Colonic mucosa (tissue), 4 donors: ENCODE results near the gene HMGN4. TPM values are rescaled to one million over a fixed set of nuclear protein-coding genes. Genes with fewer than 3 reads are reported as not detected.

Source experiments
- DNase-seq: peaks from one replicate; pipeline ENCODE4 v3.0.0-alpha.2; 2020
- H3K27ac ChIP-seq: fragments of 200-600 bp; one replicate; pipeline ENCODE4 v1.8.0; 2021
- H3K27me3 ChIP-seq: fragments of 200-600 bp; one replicate; pipeline ENCODE4 v1.8.0; 2021
- H3K36me3 ChIP-seq: fragments of 200-600 bp; one replicate; pipeline ENCODE4 v1.8.0; 2021
- H3K4me1 ChIP-seq: fragments of 200-600 bp; one replicate; pipeline ENCODE4 v1.8.0; 2021; ENCODE audit warnings: mild to moderate bottlenecking
- H3K4me3 ChIP-seq: fragments of 200-600 bp; one replicate; pipeline ENCODE4 v1.8.0; 2021
- H3K9ac ChIP-seq, 2 donors: one replicate each; pipeline ENCODE4 v1.7.0; 2013; ENCODE audit warnings: control low read depth in 2 of 2, low read depth in 2 of 2, low read length in 2 of 2
- H3K9me3 ChIP-seq: fragments of 200-600 bp; one replicate; pipeline ENCODE4 v1.8.0; 2021
- CTCF ChIP-seq: fragments of 200-600 bp; IDR thresholded peaks from one replicate; pipeline ENCODE4 v1.8.0; 2022; ENCODE audit warnings: antibody characterized with exemption, mild to moderate bottlenecking
- intact Hi-C: fragments of 100-400 bp; cut with DNase I; formaldehyde crosslinking; loops from one replicate; pipeline ENCODE4 v1.14.1; 2022
- total RNA-seq, 2 donors: library from RNA; stranded (reverse); fragmentation: NEBNext Ultra II Directional in 1 of 2; extraction: Animal tissue kit (Norgen Biotek cat#: 25700) in 1 of 2; gene quantifications; one replicate each; pipeline ENCODE4 v1.2.1, GENCODE V29; 2021
- donor health status: healthy.
- donor health status: DM: no; HTN: no; CAD: no.
- donor health status: DM: no; HTN: no; CAD: no.

Gene HMGN4
- total RNA-seq, 2 donors from 2014 or later = 40.6 to 56.0 TPM

GRCh38 chr6:26533532-26533931 is 4.6 kb upstream of the HMGN4 start:
- Histone ChIP-seq H3K27me3 (no peaks in the 10 kb centered on the region), H3K4me1 (peaks cover 4% of the 10 kb centered on the region), H3K27ac (peak overlapping the region; percentile 53), H3K4me3 (peak overlapping the region; percentile 53), H3K9ac (peak overlapping the region in 1 of 2 donors; percentile 66), H3K36me3 (no peaks in the 10 kb centered on the region), H3K9me3 (no peaks in the 10 kb centered on the region)
- TF ChIP-seq CTCF = no peak
- no peak for DNase-seq
- intact Hi-C loops = no loop called here

DNA sequence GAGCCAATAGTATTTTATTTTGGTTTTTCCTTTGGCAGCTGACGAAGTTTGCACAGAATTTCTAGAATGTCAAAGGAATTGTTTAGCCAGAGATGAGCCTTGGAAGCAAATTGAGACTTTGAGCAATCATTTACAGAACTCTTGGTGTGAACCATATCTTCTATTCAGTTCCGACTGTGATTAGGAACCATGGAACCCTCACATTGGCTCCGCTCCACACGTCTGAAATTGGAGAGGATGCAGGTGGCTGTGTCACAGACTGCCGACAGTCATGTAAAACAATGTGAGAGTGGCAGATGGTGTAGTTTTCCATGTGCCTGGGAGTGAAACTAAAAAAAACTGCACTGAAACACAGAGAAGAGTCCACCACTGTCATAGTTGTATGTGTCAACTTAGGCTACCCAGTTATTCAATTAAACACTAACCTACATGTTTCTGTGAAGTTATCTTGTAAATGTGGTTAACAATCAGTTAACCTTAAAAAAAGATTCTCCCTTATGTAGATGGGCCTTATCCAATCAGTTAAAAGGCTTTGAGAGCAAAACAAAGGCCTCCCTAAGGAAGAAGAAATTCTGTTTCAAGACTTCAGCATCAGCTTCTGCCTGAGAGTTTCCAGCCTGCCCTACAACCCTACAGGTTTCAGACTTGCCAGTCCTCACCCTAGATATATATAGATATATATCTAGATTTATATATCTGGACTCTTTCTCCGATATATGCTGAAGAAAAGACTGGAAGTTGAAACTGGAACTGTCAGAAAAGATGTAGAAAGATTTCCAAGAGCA is 3.3 kb upstream of the HMGN4 start:
- intact Hi-C loops = no loop called here
- TF ChIP-seq CTCF = no peak
- no peaks in the 10 kb centered on the region for H3K36me3 ChIP-seq
- no peak overlapping the region for H3K27ac ChIP-seq
- H3K9ac ChIP-seq = no peak overlapping the region
- H3K27me3 ChIP-seq = no peaks in the 10 kb centered on the region
- H3K4me1 ChIP-seq = peaks cover 12% of the 10 kb centered on the region
- no peaks in the 10 kb centered on the region for H3K9me3 ChIP-seq
- no peak overlapping the region for H3K4me3 ChIP-seq
- DNase-seq = no peak

GRCh38 chr6:26536571-26537159 is 1.5 kb upstream of the HMGN4 start:
- Histone ChIP-seq H3K27ac (peak overlapping the region; percentile 93), H3K9ac (peak overlapping the region; percentile 72 to 94), H3K27me3 (no peaks in the 10 kb centered on the region), H3K4me1 (peaks cover 12% of the 10 kb centered on the region), H3K9me3 (no peaks in the 10 kb centered on the region), H3K36me3 (no peaks in the 10 kb centered on the region), H3K4me3 (peak overlapping the region; percentile 77)
- TF ChIP-seq CTCF = no peak
- intact Hi-C loops = no loop called here
- DNase-seq = peak; percentile 32

DNA sequence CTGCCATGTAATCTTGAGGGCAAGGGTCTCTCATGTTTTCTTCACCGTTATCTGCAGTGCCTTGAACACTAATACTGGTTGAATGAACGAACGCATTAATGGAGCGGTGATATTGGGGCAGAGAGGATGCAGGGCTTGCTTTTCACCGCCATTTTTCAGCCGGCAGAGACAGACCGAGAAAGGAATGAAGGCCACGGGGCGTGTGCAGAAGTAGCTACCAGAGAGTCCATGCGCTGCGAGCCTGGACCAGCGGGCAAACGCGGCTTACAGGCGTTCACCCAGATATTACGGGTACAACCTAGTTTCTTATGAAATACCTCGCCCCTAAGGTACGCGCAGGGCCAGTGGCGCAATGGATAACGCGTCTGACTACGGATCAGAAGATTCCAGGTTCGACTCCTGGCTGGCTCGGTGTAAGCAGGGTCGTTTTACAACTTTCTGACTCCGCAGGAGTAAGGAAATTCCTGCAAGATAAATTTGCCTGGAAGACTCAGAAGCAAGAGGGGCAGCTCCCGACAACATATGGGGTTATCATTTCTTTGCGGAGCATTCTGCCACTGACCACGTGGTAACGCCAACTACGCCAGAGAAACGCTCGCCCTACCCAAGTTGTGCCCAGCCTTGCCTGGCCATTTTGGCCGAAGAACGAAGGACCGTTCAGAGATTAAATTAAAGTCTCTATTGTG is 863 bp upstream of the HMGN4 start:
- Histone ChIP-seq H3K9me3 (no peaks in the 10 kb centered on the region), H3K4me1 (peaks cover 12% of the 10 kb centered on the region), H3K27me3 (no peaks in the 10 kb centered on the region), H3K36me3 (no peaks in the 10 kb centered on the region), H3K4me3 (peak overlapping the region; percentile 77), H3K9ac (peak overlapping the region; percentile 72 to 94), H3K27ac (peak overlapping the region; percentile 93)
- TF ChIP-seq CTCF = no peak
- DNase-seq = peak; percentile 94
- intact Hi-C loops = no loop called here

DNA sequence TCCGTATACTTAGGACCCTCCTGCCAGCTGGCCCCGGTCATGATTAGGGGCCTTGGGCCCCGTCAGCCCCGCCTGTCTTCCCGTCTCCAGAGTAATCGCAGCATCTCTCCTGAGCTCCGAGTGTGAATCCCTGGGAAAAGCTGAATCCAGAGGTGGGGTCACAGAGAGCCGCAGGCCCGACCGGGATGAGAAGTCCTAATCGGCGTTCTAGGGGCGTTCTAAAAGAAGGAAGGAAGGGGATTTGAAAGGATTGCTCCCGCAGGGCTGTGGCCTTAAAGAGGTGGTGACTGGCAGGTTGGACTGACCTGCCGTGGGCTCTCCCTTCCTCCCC is 371 bp downstream of the HMGN4 start:
- no peak for DNase-seq
- Histone ChIP-seq H3K27me3 (no peaks in the 10 kb centered on the region), H3K9ac (peak overlapping the region; percentile 72 to 94), H3K36me3 (no peaks in the 10 kb centered on the region), H3K27ac (peak overlapping the region; percentile 93), H3K4me3 (peak overlapping the region; percentile 77), H3K4me1 (peaks cover 12% of the 10 kb centered on the region), H3K9me3 (no peaks in the 10 kb centered on the region)
- no peak for TF ChIP-seq CTCF
- intact Hi-C loops = no loop called here
